NOMO-1 (cell line): ENCODE results near the gene PDE4B.
"Not testable (repeated sequence)": the region's sequence is repeated elsewhere in the genome, so short reads cannot be mapped to it uniquely, and the experiment has no call there.

Experiments
- DNase-seq, 2 experiments: peaks; one replicate each; lab custom pipeline; 2025; ENCODE audit not compliant: unreplicated experiment in 2 of 2; lab: John Stamatoyannopoulos, UW

PDE4B gene

DNA sequence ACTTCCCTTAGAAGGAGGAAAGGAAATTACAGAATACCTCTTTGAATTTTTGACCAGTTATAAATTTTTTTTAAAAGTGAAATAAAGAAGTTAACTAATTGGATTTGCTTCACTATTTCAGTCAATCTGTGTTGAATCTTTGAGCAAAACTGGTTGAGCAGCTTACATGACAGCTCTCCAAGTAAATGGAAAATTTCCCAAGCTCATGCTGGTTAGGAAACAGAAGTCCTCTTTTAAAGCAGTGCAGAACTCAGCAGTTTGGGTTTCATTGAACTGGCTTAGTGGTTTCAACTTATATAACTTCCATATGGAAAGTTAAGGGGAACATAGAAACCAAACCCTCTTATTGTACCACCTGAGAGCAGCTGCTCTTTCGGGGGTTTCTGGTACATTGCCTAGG is 250.5 kb downstream of the PDE4B start:
- DNase-seq = no peak

DNA sequence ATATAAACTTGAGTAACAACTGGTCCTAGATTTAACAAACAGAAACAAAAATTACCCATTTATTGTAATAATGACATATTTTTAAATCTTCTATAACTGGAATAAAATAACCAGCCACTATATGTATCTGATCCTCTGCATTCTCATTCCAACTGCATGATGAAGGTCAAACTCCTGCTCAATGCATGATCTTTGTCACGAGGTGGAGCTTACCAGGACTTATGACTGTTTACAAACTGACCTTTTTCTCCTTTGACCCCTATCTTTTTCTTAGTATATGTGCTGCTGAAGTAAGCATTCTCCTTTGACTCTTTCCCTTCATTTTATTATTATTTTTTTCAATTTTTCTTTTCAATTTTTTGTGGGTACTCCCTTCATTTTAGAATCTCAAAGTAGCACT is 252.2 kb downstream of the PDE4B start:
- no peak for DNase-seq

DNA sequence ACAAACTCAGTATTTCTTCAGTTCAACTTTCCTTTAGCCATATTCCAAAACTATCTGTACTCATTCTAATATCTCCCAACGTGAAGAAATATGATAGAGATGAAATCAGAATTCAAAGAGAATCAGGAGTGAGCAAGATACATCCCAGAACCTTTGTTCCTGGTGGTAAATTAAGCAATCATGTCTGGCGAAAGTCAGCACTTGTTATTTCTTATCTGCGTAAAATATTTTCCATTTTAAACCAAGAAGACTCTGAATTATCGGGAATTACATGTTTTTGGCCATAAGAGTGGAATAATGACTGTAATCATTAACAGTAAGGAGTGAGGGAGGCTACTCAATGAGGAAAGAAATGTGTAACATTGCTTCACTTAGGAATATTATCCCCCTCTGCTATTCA is 253.7 kb downstream of the PDE4B start:
- no peak for DNase-seq

DNA sequence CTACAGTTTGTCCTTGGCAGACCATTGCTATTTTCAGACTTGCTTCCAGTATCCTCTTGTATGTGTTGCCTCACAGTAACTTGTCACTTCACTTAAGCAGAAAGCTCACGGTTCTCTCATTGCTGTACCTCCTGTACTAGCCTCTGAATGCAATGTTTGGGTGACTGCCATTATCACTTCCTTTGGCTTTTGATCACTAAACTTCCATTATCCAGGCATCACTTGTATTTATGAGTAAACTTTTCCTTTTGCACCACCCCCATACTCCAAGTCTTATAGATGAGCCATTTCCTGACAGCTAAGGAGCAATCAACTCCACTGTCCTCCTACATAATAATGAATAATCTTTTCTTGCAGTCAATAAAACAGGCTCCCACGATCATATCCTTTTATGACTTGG is 255.3 kb downstream of the PDE4B start:
- no peak for DNase-seq

DNA sequence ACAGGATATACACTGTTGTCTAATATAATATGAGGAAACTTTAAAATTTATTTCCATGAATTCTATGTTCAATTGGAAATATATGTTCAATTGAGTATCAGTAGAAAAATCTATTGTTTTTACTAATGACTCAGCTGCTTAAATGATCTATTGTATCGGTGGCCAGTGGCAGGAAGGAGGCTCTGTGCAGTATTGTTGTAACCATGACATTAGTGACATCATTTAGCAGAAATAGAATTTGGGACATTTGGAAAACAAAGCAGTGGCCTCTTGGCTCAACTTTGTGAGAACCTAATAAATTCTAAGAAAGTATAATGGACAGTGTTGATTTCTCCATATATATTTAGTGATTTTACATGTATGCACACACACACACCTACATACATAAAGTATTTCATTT is 257.4 kb downstream of the PDE4B start:
- no peak for DNase-seq

DNA sequence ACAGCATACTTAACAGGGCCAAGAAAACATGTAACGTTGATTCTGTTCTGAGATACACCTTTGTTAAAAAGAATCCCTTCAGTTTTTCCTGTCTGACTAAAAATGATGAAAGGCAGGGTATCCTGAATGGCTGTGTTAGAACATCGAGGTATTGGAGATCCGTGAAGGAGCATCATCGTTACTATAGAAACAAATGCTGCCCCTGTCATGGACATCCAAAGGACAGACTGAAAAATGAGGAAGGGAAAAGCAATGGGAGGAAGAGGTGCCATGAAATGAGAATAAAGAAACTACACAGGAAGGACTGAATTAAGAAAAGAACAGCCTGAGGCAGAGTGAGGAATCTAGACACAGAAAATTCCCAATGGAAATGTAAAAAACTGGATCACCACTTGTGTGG is 257.9 kb downstream of the PDE4B start:
- DNase-seq = no peak

DNA sequence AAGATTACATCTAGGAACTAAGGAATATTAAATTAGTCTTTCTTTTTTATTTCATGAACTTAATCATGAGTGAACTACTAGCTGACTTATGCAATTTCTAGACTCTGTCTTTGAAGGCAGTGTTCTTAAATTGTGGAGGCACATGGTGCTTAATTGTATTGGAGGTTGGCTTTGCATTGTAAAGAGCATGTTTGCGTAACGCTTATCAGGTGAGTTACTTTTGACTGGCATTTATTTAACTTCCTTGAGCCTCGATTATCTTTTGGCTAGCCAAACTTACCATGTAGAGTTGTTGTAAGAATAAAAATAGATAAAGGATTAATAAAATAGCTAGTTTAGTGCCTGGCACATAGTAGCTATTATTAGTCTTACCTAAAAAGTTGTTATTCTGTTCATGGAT is 262.4 kb downstream of the PDE4B start:
- no peak for DNase-seq

DNA sequence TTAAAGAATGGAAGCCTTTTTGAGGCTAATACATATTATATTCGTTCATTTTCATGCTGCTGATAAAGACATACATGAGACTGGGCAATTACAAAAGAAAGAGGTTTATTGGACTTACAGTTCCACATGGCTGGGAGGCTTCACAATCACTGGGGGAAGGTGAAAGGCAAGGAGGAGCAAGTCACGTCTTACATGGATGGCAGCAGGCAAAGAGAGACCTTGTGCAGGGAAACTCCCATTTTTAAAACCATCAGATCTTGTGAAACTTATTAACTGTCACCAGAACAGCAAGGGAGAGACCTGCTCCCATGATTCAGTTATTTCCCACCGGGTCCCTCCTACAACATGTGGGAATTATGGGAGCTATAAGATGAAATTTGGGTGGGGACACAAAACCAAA is 264.8 kb downstream of the PDE4B start:
- DNase-seq = not testable (repeated sequence)

DNA sequence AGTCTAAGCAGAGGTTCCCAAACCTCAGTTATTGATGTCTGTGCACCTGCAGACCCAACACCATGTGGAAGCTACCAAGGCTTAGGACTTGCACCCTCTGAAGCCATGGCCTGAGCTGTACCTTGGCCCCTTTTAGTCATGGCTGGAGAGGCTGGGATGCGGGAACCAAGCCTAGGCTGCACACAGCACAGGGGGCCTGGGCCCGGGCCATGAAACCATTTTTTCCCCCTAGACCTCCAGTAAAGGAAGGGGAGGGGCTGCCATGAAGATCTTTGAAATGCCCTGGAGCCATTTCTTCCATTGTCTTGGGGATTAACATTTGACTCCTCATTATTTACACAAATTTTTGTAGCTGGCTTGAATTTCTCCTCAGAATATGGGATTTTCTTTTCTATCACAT is 265.9 kb downstream of the PDE4B start:
- DNase-seq = no peak

DNA sequence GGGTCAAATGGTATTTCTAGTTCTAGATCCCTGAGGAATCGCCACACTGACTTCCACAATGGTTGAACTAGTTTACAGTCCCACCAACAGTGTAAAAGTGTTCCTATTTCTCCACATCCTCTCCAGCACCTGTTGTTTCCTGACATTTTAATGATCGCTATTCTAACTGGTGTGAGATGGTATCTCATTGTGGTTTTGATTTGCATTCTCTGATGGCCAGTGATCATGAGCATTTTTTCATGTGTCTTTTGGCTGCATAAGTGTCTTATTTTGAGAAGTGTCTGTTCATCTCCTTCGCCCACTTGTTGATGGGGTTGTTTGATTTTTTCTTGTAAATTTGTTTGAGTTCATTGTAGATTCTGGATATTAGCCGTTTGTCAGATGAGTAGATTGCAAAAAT is 274.5 kb downstream of the PDE4B start:
- not testable (repeated sequence) for DNase-seq

DNA sequence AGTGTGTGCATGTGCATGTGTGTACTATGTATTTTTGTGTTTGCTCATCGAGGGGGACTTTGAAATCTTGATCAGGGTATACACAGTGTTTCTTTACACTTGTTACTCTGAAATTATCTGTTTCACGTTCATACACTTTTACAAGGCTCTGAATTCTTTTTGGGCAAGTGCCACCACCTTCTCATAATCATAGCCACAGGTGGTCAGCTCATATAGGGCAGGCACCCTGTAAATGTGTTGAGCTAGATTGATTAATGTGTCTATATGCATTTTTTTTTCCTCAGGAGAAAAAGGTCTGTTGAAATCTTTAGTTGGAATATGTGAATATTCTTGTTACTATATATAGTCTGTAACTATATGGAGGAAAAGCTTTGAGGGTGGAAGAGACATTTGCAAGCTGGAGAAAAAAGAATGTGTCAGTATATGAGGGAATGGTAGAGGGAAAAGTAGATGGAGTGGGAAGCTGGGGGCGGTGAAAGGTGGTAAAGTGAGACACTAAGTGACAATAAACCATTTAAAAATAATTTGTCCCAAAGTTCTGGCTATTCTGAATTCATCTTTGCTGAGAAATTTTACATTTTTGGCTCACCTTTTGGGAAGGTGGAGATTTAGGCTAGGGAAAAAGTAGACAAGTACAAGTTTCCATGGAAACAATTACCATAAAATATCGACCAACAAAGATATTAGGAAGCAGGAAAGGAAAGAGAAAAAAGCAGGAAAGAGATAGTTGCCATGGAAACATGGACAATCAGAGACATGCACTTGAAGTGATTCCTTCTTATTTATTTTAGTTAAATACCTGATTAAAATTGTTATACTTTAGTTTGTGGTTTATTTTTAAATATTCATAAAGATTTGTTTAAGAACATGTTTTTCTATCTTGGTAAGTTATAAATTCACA is 277.5 kb downstream of the PDE4B start:
- DNase-seq = no peak

DNA sequence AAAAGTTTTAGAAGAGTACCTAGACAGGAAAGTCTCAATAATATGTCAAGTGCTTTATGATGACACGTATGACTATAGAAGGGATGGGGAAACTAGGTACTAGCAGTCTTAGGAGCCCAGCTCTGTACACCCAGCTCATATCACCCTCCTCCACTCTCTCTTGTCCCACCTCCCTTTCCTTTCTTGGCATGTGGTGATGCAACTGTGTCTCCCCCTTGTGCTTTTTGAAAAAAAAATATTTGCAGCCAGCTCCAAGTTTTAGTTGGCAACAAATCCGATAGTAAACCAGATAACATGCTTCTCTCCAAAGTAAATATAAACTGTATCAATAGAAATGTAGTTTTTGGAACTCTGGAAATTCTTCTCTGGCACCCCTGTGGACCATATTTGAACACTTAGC is 280.7 kb downstream of the PDE4B start:
- no peak for DNase-seq

DNA sequence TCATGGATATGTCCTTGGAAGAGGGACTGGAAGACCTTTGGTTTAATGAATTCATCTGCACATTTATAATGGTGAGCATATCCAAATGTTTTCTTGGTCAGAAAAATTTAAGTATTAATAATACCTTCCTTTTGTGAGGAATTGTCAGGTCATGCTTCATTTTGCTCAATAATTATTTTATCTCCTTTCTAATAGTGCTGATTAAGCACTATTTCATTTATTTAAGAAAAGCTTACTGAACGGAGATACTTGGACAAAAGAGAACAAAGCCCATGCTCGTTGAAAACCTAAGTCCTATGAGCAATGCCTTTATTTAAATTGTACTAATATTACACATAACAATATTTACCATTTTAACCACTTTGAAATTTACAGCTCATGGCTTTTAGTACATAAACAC is 281.5 kb downstream of the PDE4B start:
- no peak for DNase-seq

DNA sequence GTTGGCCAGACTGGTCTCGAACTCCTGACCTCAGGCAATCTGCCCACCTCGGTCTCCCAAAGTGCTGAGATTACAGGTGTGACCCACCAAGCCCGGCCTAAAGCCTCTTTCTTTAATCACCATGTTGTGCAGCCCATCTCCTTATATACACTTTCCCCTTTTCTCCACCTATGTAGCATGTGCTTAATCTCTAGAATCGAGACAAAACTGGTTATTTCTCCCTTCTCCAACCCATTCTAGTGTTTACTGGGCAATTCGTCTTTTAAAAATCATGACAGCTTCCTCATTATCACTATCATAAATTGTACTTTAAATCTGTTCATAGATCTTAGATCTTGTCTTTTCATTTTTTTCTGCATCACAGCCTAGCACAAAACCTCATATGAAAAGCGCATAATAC is 285.7 kb downstream of the PDE4B start:
- DNase-seq = no peak

DNA sequence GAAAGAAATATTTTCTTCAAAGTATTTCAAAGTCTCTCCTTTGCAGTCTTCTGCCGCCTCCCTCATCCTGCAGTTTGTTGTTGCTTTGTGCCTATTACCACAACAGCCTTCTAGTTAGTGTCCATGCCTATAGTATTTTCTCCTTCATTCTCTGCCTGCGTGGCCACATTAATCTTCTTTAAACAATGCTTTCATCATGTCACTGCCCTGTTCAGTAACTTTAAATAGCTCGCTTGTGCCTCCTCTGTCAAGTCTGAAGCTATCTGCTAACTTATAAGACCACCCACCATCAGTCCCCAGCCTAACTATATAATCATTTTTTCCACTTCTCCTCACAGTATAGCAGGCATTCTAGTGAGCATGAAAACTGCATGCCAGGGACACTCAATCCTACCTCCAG is 290.3 kb downstream of the PDE4B start:
- DNase-seq = no peak

DNA sequence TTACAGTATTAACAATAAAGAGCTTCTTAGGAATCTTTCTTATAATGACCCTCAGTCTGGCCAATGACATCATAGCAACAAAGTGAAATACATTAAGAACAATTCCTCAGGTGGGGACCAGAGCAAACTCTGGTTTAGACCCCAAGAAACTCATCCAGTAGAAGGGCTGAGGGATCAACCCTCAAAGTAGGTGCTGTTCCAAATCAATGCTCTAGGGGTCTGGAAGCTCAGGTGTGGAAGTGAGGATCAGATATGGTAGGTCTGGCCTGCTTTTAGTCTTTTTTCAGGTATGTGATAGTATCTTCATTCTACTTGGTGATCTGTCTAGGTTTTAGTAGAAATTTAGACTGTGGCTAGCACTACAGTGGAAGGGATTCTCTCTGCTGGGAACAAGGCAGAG is 291.7 kb downstream of the PDE4B start:
- DNase-seq = no peak

DNA sequence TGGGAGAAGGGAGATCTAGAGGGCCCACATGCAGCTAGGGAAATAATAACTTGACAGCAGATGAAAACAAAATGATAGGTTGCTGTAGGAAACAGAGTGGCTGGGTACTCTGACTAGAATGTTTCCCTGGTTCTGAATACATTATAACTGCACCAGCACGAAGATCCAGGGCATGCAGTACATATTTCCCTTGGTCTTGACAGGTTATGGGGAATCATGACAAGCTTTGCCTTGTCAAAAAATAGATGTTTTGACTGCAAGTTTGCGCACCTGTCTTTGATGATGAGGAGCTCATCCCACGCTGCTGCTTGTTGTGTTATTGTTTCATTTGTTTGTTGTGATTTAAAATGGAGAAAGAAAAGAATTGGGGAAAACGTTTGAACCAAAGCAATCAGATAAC is 292.9 kb downstream of the PDE4B start:
- no peak for DNase-seq

DNA sequence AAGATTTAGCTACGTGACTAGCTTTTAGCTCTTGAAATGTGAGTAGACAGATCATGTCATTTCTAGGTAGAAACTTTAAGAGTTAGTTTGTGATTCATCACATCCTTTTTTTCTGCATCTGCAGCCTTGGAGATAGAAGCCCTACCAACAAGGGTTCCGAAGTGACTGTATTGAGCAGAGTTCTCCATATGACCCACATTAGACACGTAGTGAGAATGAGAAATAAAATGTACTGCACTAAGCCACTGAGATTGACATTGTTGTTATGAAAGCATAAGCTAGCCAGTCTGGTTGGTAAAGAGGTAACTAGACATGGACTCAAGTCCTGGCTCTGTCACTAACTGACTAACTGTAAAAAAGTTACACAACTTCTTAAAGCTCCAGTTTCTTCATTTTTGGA is 296.1 kb downstream of the PDE4B start:
- no peak for DNase-seq

DNA sequence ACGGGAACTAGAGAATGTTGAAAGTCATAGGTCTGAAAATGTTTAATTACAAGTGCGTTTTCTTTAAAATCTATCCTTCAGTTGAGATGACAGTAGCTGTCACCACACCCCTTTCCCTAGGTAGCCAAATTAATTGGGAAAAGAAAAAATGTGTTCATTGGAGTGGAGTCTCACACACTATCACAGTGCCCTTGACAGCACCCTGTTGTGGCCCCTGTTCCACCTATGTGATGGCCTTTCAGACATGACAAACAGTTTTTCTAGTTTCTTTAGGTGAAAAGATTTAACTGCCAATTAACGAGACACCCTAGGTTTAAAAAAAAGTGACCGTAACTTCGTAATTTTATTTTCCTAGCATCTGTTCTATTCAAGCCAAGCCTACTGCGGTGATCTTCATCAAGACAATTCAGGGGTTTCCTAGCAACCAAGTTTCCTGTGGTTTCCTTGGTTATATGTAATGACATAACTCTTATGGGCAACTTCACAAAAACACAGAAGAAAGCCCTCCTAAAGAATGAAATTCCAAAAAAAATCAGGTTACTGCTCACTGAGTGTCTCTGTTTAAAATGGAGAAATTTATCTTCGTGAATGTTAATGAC is 298.3 kb downstream of the PDE4B start:
- DNase-seq = no peak

DNA sequence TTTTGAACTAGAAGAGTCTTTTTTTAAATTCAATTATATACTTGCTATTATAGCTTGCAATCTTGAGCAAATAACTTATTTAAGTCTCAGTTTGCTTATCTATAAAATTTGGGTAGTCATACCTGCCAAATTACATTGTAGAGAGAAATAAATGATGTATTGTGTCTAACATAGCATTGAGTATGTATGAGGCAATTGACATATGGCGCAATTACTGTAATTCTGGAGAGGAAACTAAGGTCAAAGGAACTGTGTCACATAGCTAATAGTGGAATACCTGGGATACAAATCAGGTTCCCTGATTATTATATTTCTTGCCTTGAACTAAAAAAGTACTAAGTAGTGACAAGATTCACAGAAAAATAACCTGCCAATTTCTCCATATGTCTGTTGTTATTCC is 302.5 kb downstream of the PDE4B start:
- no peak for DNase-seq

DNA sequence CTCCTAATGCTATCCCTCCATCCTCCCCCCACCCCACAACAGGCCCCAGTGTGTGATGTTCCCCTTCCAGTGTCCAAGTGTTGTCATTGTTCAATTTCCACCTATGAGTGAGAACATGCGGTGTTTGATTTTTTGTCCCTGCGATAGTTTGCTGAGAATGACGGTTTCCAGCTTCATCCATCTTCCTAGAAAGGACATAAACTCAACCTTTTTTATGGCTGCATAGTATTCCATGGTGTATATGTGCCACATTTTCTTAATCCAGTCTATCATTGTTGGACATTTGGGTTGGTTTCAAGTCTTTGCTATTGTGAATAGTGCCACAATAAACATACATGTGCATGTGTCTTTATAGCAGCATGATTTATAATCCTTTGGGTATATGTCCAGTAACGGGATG is 308.3 kb downstream of the PDE4B start:
- not testable (repeated sequence) for DNase-seq

DNA sequence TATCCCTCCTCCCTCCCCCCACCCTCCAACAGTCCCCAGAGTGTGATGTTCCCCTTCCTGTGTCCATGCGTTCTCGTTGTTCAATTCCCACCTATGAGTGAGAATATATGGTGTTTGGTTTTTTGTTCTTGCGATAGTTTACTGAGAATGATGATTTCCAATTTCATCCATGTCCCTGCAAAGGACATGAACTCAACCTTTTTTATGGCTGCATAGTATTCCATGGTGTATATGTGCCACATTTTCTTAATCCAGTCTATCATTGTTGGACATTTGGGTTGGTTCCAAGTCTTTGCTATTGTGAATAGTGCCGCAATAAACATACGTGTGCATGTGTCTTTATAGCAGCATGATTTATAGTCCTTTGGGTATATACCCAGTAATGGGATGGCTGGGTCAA is 311.4 kb downstream of the PDE4B start:
- not testable (repeated sequence) for DNase-seq

DNA sequence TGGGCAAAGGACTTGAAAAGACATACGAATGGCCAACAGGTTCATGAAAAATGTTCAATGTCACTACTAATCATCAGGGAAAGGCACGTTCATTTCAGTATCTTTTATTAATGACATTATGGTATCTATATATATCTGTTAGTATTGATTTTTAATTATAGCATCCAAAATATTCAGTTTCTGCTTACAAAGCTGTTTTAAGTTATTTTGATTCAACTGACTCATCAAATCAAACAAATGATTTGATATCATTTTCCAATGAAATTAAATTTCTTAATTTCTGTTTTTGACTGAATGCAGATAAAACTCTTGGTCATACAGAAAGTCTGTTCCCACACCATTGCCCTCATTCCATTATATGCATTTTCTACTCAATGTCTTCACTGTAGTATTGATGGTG is 315.9 kb downstream of the PDE4B start:
- DNase-seq = no peak
